Skeletal muscle tissue (tissue), 4 donors: ENCODE results near the gene CCNT2. TPM values are rescaled to one million over a fixed set of nuclear protein-coding genes. Genes with fewer than 3 reads are reported as not detected.

ENCODE experiments used
- H3K27ac ChIP-seq: one replicate; pipeline ENCODE4 v1.7.0; 2013; ENCODE audit warnings: mild to moderate bottlenecking, low read depth, low read length, inconsistent platforms
- H3K27me3 ChIP-seq, 3 donors: one replicate each; pipeline ENCODE4 v1.7.0; 2013; ENCODE audit warnings: low read length in 3 of 3; ENCODE audit not compliant: control insufficient read depth in 3 of 3, insufficient read depth in 3 of 3
- H3K36me3 ChIP-seq, 3 donors: one replicate each; pipeline ENCODE4 v1.7.0; 2013; ENCODE audit warnings: low read length in 3 of 3; ENCODE audit not compliant: control insufficient read depth in 3 of 3, insufficient read depth in 3 of 3
- H3K4me1 ChIP-seq, 3 donors: one replicate each; pipeline ENCODE4 v1.7.0; 2013; ENCODE audit warnings: low read length in 3 of 3, mild to moderate bottlenecking in 3 of 3; ENCODE audit not compliant: control insufficient read depth in 3 of 3, insufficient read depth in 3 of 3
- H3K4me3 ChIP-seq, 3 donors: one replicate each; pipeline ENCODE4 v1.7.0; 2013; ENCODE audit warnings: low read length in 3 of 3
- H3K9ac ChIP-seq, 3 donors: one replicate each; pipeline ENCODE4 v1.7.0; 2013; ENCODE audit warnings: low read length in 3 of 3, mild to moderate bottlenecking in 3 of 3, moderate library complexity in 2 of 3, low read depth in 1 of 3
- H3K9me3 ChIP-seq, 3 donors: one replicate each; pipeline ENCODE4 v1.7.0; 2013; ENCODE audit warnings: low read length in 3 of 3; ENCODE audit not compliant: control insufficient read depth in 3 of 3
- total RNA-seq: library from RNA; depleted of rRNA; stranded (reverse); fragments of >200 nt; gene quantifications from one replicate; pipeline ENCODE4 v1.2.3, GENCODE V29; 2014
- donor health status: Osteomylitis.

The CCNT2 gene
- total RNA-seq, 1 donor from 2014 or later: 35.0 TPM

GRCh38 chr2:134917888-134918525 is 615 bp upstream of the CCNT2 start:
- Histone ChIP-seq H3K27ac (peak overlapping the region; percentile 99), H3K9ac (peak overlapping the region; percentile 86 to 97 (median 92)), H3K4me1 (peaks cover 11 to 34% (median 18%) of the 10 kb centered on the region in 3 donors), H3K4me3 (peak overlapping the region; percentile 71 to 96 (median 92)), H3K36me3 (no peaks in the 10 kb centered on the region), H3K9me3 (no peaks in the 10 kb centered on the region), H3K27me3 (no peaks in the 10 kb centered on the region)

- Histone ChIP-seq H3K4me1 (peaks cover 14 to 36% (median 18%) of the 10 kb centered on the region in 3 donors), H3K27ac (peak overlapping the region; percentile 99), H3K9me3 (no peaks in the 10 kb centered on the region), H3K36me3 (no peaks in the 10 kb centered on the region), H3K27me3 (no peaks in the 10 kb centered on the region), H3K4me3 (peak overlapping the region; percentile 92 to 96 (median 95)), H3K9ac (peak overlapping the region; percentile 96 to 98 (median 97))
Observed at GRCh38 chr2:134919341-134920210, 954 bp downstream of the CCNT2 start.

DNA sequence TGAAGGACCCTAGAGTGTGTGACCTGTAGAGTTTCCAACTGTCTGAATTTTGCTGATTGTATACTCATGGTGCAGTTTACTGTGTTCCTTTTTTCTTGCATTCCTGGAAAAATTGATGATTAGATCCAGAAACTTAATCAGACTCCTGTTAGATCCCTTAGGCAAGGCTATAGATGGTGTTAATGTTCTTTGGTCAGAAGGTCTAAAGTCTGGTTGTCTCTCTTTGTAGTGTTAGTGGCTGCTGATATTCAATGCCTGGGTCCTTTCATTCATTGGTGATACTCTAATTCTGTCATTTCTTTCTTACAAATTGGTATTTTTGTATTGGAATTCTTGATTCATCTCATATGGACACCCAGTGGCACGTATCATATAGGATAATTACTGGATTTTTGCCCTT is 6.3 kb downstream of the CCNT2 start:
- Histone ChIP-seq H3K27me3 (no peaks in the 10 kb centered on the region), H3K4me1 (peaks cover 24 to 43% (median 24%) of the 10 kb centered on the region in 3 donors)

DNA sequence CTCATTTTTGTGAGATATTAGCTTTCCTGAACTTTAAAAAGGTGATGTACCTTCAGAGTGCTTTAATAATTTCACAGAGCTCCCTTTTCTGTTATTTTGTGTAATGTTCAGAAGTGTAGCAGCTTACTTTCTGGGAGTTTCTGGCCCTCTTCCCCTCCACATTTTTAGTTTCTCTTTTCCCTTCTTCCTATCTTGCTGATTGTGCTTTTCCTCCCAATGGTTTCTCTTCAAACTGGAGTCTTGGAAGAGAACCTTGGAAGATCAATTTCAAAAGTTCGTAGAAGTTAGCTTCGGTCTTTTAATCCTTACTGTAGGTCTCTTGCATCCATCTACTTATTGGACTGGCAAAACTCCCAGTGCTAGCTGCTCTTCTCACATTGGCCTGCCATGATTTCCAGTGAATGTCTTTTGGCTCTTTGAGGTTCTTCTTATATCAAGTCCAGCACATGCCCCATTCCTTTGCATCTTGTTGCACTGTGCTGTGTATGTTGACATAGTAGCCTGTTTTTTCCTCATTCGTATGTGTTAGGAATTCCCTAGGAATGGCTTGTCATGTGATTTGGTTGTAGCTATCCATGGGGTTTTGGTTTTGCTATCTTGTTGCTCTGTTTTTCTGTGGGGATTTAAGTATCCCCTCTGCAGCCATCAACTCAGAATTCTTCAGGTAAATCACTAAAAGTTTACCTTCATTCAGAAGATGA is 7.8 kb downstream of the CCNT2 start:
- Histone ChIP-seq H3K9ac (no peak overlapping the region), H3K4me1 (peaks cover 14 to 33% (median 18%) of the 10 kb centered on the region in 3 donors), H3K9me3 (no peaks in the 10 kb centered on the region), H3K27ac (no peak overlapping the region), H3K4me3 (peak overlapping the region in 1 of 3 donors; percentile 11), H3K27me3 (no peaks in the 10 kb centered on the region), H3K36me3 (no peaks in the 10 kb centered on the region)

More for the DNA sequence above, 6.3 kb downstream of the CCNT2 start:
- Histone ChIP-seq H3K27ac (no peak overlapping the region), H3K9ac (no peak overlapping the region), H3K9me3 (no peaks in the 10 kb centered on the region), H3K4me3 (no peak overlapping the region), H3K36me3 (no peaks in the 10 kb centered on the region)

GRCh38 chr2:134927195-134927594 is 8.6 kb downstream of the CCNT2 start:
- Histone ChIP-seq H3K27me3 (no peaks in the 10 kb centered on the region), H3K27ac (no peak overlapping the region), H3K9me3 (no peaks in the 10 kb centered on the region), H3K4me1 (peaks cover 14 to 28% (median 18%) of the 10 kb centered on the region in 3 donors), H3K4me3 (no peak overlapping the region), H3K36me3 (no peaks in the 10 kb centered on the region), H3K9ac (peak overlapping the region in 1 of 3 donors; percentile 3)

GRCh38 chr2:134932864-134933526 is 14.4 kb downstream of the CCNT2 start:
- no peaks in the 10 kb centered on the region for H3K9me3 ChIP-seq
- no peaks in the 10 kb centered on the region for H3K36me3 ChIP-seq
- no peak overlapping the region for H3K4me3 ChIP-seq
- no peaks in the 10 kb centered on the region for H3K27me3 ChIP-seq
- H3K9ac ChIP-seq: no peak overlapping the region
- peaks cover 11 to 17% (median 15%) of the 10 kb centered on the region in 3 donors for H3K4me1 ChIP-seq
- no peak overlapping the region for H3K27ac ChIP-seq

DNA sequence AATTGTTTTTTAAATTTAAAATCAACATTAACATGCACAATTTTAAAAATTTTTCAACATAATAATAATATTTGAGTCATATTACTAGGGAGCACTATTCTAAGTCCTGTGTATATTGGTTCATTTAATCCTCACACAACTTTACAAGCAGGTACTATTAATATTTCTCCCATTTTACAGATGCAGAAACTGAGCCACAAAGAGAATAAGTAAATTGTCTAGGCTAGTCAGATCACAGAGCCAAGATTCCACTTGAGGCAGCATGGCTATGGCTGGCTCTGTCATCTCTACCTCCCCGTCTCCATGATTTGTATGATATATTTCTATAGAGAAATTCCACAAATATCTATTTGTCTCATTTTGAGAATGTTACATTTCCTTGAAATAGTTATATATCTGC is 15.1 kb downstream of the CCNT2 start:
- no peaks in the 10 kb centered on the region for H3K9me3 ChIP-seq

DNA sequence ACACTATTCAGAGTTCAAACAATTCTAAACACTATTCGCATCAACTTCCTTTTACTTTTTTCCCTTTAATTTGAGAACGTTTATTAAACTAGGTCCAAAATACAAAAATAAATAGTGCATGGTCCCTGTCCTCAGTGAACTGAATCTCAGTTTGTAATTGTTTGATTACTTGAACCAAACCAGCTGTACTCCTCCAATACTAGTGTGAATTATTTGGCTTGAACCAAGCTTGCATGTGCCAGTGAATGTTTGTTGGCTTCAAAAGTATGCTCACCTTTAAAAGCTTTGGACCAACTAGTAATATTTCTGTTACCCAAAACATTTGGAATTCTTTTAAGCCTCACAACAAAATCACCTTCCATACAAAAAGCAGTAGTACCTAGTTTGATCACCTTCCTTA is 15.5 kb downstream of the CCNT2 start:
- Histone ChIP-seq H3K9me3 (no peaks in the 10 kb centered on the region), H3K36me3 (peaks cover 0 to 7% (median 3%) of the 10 kb centered on the region in 3 donors), H3K4me3 (no peak overlapping the region), H3K4me1 (peaks cover 11 to 17% (median 15%) of the 10 kb centered on the region in 3 donors), H3K27ac (no peak overlapping the region), H3K9ac (no peak overlapping the region), H3K27me3 (no peaks in the 10 kb centered on the region)

More for the DNA sequence above, 15.1 kb downstream of the CCNT2 start:
- Histone ChIP-seq H3K9ac (no peak overlapping the region), H3K27ac (no peak overlapping the region), H3K27me3 (no peaks in the 10 kb centered on the region), H3K4me3 (no peak overlapping the region), H3K4me1 (peaks cover 11 to 17% (median 15%) of the 10 kb centered on the region in 3 donors), H3K36me3 (peaks cover 0 to 5% (median 3%) of the 10 kb centered on the region in 3 donors)

DNA sequence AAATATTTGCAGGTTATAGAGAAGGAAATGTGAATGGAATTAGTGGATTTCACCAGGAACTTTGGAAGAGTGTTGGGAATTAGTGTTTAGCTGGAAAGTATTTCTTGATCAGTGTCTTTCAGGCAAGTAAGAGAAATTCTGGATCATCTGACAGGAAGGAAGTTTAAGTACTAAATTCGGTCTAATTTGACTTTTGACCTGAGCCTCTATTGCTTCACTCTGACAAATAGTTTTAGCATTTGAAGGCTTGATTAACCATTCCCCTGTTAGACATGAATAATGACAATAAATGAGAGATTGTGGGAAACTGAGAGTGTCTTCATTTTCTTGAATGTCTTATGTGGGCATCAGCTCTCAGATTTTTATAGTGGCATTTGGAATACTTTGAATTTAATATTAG is 16.0 kb downstream of the CCNT2 start:
- peaks cover 11 to 17% (median 15%) of the 10 kb centered on the region in 3 donors for H3K4me1 ChIP-seq
- H3K27me3 ChIP-seq: no peaks in the 10 kb centered on the region
- H3K9ac ChIP-seq: no peak overlapping the region
- H3K27ac ChIP-seq: no peak overlapping the region
- no peak overlapping the region for H3K4me3 ChIP-seq
- H3K36me3 ChIP-seq: peaks cover 0 to 9% (median 6%) of the 10 kb centered on the region in 3 donors
- no peaks in the 10 kb centered on the region for H3K9me3 ChIP-seq
